Astrocyte (in vitro differentiated cells and primary cell): ENCODE results near the gene KDF1. TPM values are rescaled to one million over a fixed set of nuclear protein-coding genes. Genes with fewer than 3 reads are reported as not detected.

Experiments
- DNase-seq: peaks from one replicate; pipeline ENCODE4 v3.0.0-alpha.2; 2010; ENCODE audit warnings: low read depth
- FAIRE-seq: peaks from 2 replicates; lab custom pipeline; 2011; peaks lifted over from hg19 to GRCh38; lab: Jason Lieb, UNC
- H2AFZ ChIP-seq: 2 replicates; pipeline ENCODE4 v1.6.0; 2012; ENCODE audit warnings: low read depth, low read length, inconsistent platforms
- H3K27ac ChIP-seq: 2 replicates; pipeline ENCODE4 v1.5.1; 2011; ENCODE audit warnings: low read depth, low read length, inconsistent platforms
- H3K27me3 ChIP-seq: 2 replicates; pipeline ENCODE4 v1.6.0; 2011; ENCODE audit warnings: low read length, inconsistent platforms; ENCODE audit not compliant: insufficient read depth
- H3K36me3 ChIP-seq: 2 replicates; pipeline ENCODE4 v1.5.1; 2011; ENCODE audit warnings: low read length, inconsistent platforms; ENCODE audit not compliant: insufficient read depth
- H3K4me1 ChIP-seq: 2 replicates; pipeline ENCODE4 v1.5.1; 2011; ENCODE audit warnings: low read length, inconsistent platforms; ENCODE audit not compliant: insufficient read depth
- H3K4me2 ChIP-seq: 2 replicates; pipeline ENCODE4 v1.6.0; 2012; ENCODE audit warnings: low read length, inconsistent platforms
- H3K4me3 ChIP-seq: 2 replicates; pipeline ENCODE4 v1.5.1; 2011; ENCODE audit warnings: low read depth, mild to moderate bottlenecking, low read length, inconsistent platforms; ENCODE audit not compliant: insufficient read depth
- H3K79me2 ChIP-seq: 2 replicates; pipeline ENCODE4 v1.6.0; 2012; ENCODE audit warnings: mild to moderate bottlenecking, low read length, inconsistent platforms; ENCODE audit not compliant: insufficient read depth
- H3K9ac ChIP-seq: 2 replicates; pipeline ENCODE4 v1.6.0; 2012; ENCODE audit warnings: mild to moderate bottlenecking, low read length, inconsistent platforms
- H3K9me3 ChIP-seq: 2 replicates; pipeline ENCODE4 v1.5.1; 2012; ENCODE audit warnings: low read depth, mild to moderate bottlenecking, low read length, inconsistent platforms; ENCODE audit not compliant: insufficient read depth
- H4K20me1 ChIP-seq: 2 replicates; pipeline ENCODE4 v1.6.0; 2012; ENCODE audit warnings: low read length, inconsistent platforms; ENCODE audit not compliant: insufficient read depth
- H3K27ac Mint-ChIP-seq: one replicate; pipeline ENCODE4 v1.8.0; 2021; ENCODE audit warnings: mild to moderate bottlenecking, mixed read lengths; ENCODE audit not compliant: unreplicated experiment
- H3K27me3 Mint-ChIP-seq: one replicate; pipeline ENCODE4 v1.8.0; 2021; ENCODE audit warnings: low read depth, mixed read lengths; ENCODE audit not compliant: unreplicated experiment
- H3K36me3 Mint-ChIP-seq: one replicate; pipeline ENCODE4 v1.8.0; 2021; ENCODE audit warnings: low read depth, mixed read lengths; ENCODE audit not compliant: unreplicated experiment
- H3K4me1 Mint-ChIP-seq: one replicate; pipeline ENCODE4 v1.8.0; 2021; ENCODE audit warnings: low read depth, mixed read lengths; ENCODE audit not compliant: unreplicated experiment
- H3K4me3 Mint-ChIP-seq: one replicate; pipeline ENCODE4 v1.8.0; 2021; ENCODE audit warnings: mild to moderate bottlenecking, moderate library complexity, mixed read lengths; ENCODE audit not compliant: unreplicated experiment
- H3K9me3 Mint-ChIP-seq: one replicate; pipeline ENCODE4 v1.8.0; 2021; ENCODE audit warnings: mild to moderate bottlenecking, mixed read lengths; ENCODE audit not compliant: unreplicated experiment
- EZH2 ChIP-seq: IDR thresholded peaks from 2 replicates; pipeline ENCODE4 v1.6.1; 2012; ENCODE audit warnings: mild to moderate bottlenecking, low read length, inconsistent platforms; ENCODE audit not compliant: insufficient read depth
- total RNA-seq: library from RNA; stranded (reverse); gene quantifications from 2 replicates; pipeline ENCODE4 v1.2.1, GENCODE V29; 2021
- TF ChIP-seq, protein P1 (sequence below): IDR thresholded peaks from 2 replicates; pipeline ENCODE4 v1.5.1; 2011; ENCODE audit warnings: low read depth, mild to moderate bottlenecking, inconsistent platforms, low read length, moderate library complexity; ENCODE audit not compliant: insufficient read depth

The KDF1 gene
- total RNA-seq, 1 donor from 2014 or later: 0.54 TPM

DNA sequence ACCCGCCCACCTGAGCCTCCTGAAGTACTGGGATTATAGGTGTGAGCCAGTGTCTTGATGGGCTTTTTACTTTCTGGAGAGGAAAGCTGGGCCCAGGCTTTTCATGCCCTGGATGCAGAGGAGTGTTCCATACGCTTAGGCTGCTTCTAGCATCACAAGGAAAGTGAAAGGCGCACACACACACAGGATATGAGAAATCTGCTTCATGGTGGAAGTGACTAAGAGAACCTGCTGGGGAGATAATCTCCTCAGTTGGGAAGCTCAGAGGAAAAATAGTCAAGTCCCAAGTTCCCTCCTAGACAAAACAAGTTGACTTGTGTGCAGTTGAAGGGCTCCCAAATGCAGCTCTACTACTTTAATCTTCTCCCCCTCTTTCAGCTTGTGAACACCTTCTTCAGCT lies 36.6 kb downstream of the KDF1 start:
- H3K4me2 ChIP-seq: peak overlapping the region; percentile 89
- no peak overlapping the region for H2AFZ ChIP-seq
- peaks cover 37% of the 10 kb centered on the region for H4K20me1 ChIP-seq
- Mint-ChIP-seq H3K4me3 (no peak overlapping the region), H3K9me3 (no peaks in the 10 kb centered on the region), H3K27ac (no peak overlapping the region), H3K36me3 (peaks cover 14% of the 10 kb centered on the region), H3K4me1 (peaks cover 13% of the 10 kb centered on the region), H3K27me3 (no peaks in the 10 kb centered on the region)
- DNase-seq (no peak), FAIRE-seq (no peak)
- H3K9ac ChIP-seq: peak overlapping the region; percentile 90
- no peaks in the 10 kb centered on the region for H3K9me3 ChIP-seq
- H3K27me3 ChIP-seq: no peaks in the 10 kb centered on the region
- H3K36me3 ChIP-seq: peaks cover 16% of the 10 kb centered on the region
- peaks cover 61% of the 10 kb centered on the region for H3K79me2 ChIP-seq
- H3K27ac ChIP-seq: peak overlapping the region; percentile 31
- TF ChIP-seq, protein P1, sequence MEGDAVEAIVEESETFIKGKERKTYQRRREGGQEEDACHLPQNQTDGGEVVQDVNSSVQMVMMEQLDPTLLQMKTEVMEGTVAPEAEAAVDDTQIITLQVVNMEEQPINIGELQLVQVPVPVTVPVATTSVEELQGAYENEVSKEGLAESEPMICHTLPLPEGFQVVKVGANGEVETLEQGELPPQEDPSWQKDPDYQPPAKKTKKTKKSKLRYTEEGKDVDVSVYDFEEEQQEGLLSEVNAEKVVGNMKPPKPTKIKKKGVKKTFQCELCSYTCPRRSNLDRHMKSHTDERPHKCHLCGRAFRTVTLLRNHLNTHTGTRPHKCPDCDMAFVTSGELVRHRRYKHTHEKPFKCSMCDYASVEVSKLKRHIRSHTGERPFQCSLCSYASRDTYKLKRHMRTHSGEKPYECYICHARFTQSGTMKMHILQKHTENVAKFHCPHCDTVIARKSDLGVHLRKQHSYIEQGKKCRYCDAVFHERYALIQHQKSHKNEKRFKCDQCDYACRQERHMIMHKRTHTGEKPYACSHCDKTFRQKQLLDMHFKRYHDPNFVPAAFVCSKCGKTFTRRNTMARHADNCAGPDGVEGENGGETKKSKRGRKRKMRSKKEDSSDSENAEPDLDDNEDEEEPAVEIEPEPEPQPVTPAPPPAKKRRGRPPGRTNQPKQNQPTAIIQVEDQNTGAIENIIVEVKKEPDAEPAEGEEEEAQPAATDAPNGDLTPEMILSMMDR: no peak
- no peak for TF ChIP-seq EZH2
- peaks cover 18% of the 10 kb centered on the region for H3K4me1 ChIP-seq
- H3K4me3 ChIP-seq: no peak overlapping the region

DNA sequence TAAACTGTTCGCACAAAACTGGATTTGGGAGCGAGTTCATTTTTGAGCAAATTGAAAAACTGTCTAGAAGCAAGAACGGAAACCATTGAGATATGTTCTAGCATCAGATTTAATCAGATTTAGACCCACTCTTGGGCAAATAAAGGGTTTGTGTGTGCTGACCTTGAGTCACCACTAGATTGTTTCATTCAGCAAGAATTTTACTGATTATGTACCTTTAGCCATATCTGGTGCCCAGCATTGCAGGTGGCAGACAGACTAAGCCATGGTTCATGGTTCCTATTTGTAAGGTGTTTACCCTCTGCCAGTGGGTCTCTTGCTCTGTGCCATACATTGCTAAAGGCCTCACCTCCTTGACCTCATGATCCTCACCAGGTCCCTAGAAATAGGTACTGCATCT lies 37.4 kb downstream of the KDF1 start:
- peak overlapping the region; percentile 82 for H3K4me3 ChIP-seq
- peaks cover 31% of the 10 kb centered on the region for H4K20me1 ChIP-seq
- TF ChIP-seq, protein P1: no peak
- TF ChIP-seq EZH2: no peak
- H3K9ac ChIP-seq: peak overlapping the region; percentile 90
- H3K4me1 ChIP-seq: peaks cover 18% of the 10 kb centered on the region
- H3K4me2 ChIP-seq: peak overlapping the region; percentile 89
- Mint-ChIP-seq H3K9me3 (no peaks in the 10 kb centered on the region), H3K27ac (no peak overlapping the region), H3K36me3 (peaks cover 8% of the 10 kb centered on the region), H3K27me3 (no peaks in the 10 kb centered on the region), H3K4me1 (peaks cover 13% of the 10 kb centered on the region), H3K4me3 (peak overlapping the region; percentile 95)
- H3K27me3 ChIP-seq: no peaks in the 10 kb centered on the region
- H3K9me3 ChIP-seq: no peaks in the 10 kb centered on the region
- peaks cover 52% of the 10 kb centered on the region for H3K79me2 ChIP-seq
- no peak for DNase-seq
- no peak for FAIRE-seq
- H3K27ac ChIP-seq: no peak overlapping the region
- H2AFZ ChIP-seq: no peak overlapping the region
- H3K36me3 ChIP-seq: peaks cover 13% of the 10 kb centered on the region

DNA sequence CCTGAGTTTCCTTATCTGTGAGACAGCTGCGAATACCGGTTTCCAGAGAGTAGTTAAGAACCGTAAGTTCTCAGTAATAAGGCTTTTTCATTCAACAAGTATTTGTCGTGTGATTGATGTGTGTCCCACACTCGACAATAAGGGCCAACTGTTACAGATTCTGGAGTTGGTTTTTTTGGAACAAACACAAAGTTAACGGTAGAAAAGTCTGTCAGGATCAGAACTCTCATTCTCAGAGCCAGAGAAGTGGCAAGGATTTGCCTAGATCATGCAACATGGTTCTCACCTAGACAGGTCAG lies 37.9 kb downstream of the KDF1 start:
- Histone ChIP-seq H4K20me1 (peaks cover 31% of the 10 kb centered on the region), H3K4me2 (peak overlapping the region; percentile 89), H3K9ac (peak overlapping the region; percentile 90), H3K27ac (peak overlapping the region; percentile 83), H3K79me2 (peaks cover 47% of the 10 kb centered on the region), H3K4me1 (peaks cover 18% of the 10 kb centered on the region), H3K27me3 (no peaks in the 10 kb centered on the region), H3K9me3 (no peaks in the 10 kb centered on the region), H3K4me3 (peak overlapping the region; percentile 82), H3K36me3 (peaks cover 10% of the 10 kb centered on the region), H2AFZ (no peak overlapping the region)
- peaks cover 8% of the 10 kb centered on the region for H3K36me3 Mint-ChIP-seq
- H3K4me3 Mint-ChIP-seq: peak overlapping the region; percentile 95
- FAIRE-seq (no peak), DNase-seq (no peak)
- H3K4me1 Mint-ChIP-seq: peaks cover 13% of the 10 kb centered on the region
- H3K9me3 Mint-ChIP-seq: no peaks in the 10 kb centered on the region
- H3K27me3 Mint-ChIP-seq: no peaks in the 10 kb centered on the region
- TF ChIP-seq EZH2: no peak
- TF ChIP-seq, protein P1: no peak
- H3K27ac Mint-ChIP-seq: peak overlapping the region; percentile 94
